NCI-H82 treated with DMSO at 0.1 percent for 48 hours (cell line): ENCODE data around the gene DSN1.
A peak's percentile ranks its signal among the peaks of the same experiment; 100 is the strongest.

Experiments used
- DNase-seq: peaks from one replicate; lab custom pipeline; 2025; ENCODE audit not compliant: unreplicated experiment; lab: John Stamatoyannopoulos, UW

Gene DSN1

DNA sequence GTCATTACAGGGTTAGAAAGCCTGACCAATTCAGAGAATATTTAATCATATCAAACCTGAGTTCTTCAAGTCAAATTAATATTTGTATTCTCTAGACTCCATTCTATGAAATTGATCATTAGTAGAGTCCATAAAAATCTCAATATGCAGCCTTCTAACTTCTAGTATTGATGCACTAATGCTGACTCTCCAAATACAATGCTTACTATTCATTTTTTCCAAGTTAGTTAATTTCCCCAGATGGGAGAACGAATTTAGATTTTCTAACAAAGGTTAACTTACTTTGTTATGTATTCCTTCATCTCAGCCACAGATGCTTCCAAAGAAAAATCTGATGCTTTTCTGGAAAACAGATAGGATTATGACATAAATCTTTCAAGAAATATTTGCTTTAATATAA is 15.3 kb downstream of the DSN1 start:
- DNase-seq: no peak

- DNase-seq: no peak
Observed at GRCh38 chr20:36756496-36756895, 17.1 kb downstream of the DSN1 start.

DNA sequence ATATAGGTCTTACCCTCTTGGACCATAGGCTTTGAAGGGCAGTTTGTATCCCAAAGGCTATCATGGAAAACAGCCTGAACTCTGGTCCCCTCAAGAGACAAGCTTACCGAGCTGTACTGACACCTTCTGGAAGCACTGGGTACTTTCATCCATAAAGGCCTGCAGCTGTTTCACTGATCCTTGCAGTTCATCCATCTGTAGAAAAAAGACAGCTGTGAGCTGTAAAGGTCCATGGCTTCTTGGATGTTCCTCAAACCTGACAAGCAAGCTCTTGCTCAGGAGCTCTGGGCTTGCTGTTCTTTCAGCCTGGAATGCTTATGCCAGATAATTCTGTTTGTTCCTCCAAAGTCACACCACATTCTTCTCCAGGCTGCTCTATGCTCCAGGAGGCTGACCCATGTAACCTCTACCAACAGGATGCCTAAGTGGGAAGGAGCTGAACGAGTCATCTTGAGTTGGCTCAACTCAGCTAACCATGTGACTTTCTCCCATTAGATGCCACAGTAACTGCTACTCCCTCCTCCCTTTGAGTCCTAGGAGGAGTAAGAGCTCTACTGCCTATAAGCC is 18.8 kb downstream of the DSN1 start:
- DNase-seq: peak; percentile 45

- no peak for DNase-seq
Observed at GRCh38 chr20:36752582-36752981, 21.0 kb downstream of the DSN1 start.

- peak; percentile 89 for DNase-seq
Observed at GRCh38 chr20:36745927-36746659, 27.5 kb downstream of the DSN1 start, which contains the start of gene NDRG3. Gene NDRG3, minus strand, starts transcription at chr20:36746090. Its CDS starts 24,355 bp downstream, at chr20:36721735.

- no peak for DNase-seq
Observed at GRCh38 chr20:36745234-36745926, 28.2 kb downstream of the DSN1 start.

GRCh38 chr20:36744764-36745191 is 28.8 kb downstream of the DSN1 start:
- peak; percentile 51 for DNase-seq

DNA sequence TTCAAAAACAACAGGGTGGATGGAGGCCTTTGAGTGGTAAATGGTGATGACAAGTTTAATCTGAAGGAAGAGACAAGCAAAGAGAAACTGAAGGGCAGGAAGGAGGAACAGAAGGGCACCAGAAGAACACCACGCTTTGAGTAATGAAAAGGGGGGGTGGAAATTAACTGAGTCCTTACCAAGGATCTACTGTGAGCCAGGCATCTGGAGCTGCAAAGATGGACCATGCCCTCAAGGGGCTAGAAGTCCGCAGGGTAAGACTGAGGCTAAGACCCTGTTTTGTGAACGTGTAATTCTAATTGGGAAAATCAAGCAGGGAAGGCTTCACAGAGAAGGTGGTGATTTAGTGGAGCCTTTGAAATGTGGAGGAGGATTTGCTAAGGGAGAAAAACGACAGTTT is 29.3 kb downstream of the DSN1 start:
- DNase-seq: no peak

- no peak for DNase-seq
Observed at GRCh38 chr20:36742558-36742957, 31.0 kb downstream of the DSN1 start.

DNA sequence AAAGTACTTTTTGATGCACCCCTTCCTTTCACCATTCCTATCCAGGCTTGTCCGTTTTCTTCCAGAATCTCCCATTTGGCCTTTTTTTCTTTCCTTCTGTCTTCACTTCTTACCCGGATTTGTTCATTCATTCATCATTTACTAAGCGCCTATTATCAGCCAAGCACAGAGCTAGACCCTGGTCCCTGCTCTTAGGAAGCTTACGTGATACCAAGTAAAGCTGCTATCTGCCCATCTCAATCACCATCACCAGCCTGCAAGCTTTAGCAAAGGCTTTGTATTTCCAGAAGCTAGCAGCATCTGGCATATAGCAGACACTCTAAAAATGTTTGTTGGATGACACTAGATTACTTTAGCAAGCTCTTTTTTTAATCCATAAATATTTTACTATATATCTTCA is 32.5 kb downstream of the DSN1 start:
- DNase-seq: peak; percentile 87

DNA sequence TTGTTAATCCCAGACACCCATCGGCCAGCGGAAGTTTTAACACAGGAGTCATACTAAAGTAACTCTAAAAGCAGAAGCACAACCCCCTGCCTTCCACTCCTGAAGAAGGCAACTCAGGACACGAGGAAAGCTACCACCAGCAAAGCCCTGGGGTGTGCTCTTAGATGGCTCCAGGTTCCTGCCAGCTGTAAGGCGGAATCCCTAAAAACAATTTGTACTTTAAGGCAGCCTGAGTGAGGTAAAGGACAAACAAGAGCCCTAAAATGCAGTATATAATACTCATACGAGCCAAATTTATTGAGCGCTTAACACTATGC is 36.4 kb downstream of the DSN1 start:
- no peak for DNase-seq

DNA sequence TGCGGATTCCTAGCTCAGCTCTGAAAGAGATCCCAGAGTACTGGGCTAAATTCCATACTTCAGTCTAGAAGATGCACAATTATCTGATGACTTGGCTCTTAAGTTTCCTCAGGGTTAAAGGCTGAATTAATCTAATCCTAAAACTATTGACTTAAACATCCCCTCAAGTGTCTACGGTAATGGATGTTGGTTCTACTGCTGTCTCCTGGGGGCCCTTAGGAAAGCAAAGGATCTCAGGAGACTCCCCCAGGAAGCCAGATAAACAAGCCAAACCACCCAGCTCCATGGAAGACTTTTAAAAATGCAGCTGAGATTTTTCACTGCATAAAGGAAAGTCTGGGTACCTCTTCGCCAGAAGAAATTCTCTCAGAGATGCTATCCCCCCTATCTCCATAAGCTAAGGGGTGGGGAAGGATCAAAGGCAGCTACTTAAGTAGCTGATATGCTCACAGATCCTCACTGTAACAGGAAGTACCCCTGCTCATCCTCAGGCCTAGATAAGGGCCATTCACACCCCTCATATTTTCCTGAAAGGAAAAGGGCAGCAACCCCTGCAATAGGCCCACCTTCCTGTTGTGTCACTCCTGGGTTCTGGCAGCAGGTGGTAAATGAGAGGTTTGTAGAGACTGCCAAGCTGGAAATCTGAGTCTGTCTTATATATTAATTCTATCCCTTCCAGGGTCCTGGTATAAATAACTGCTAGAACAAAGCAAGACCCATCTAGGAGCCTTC is 36.9 kb downstream of the DSN1 start:
- DNase-seq: peak; percentile 64

- no peak for DNase-seq
Observed at GRCh38 chr20:36732456-36732855, 41.1 kb downstream of the DSN1 start.

DNA sequence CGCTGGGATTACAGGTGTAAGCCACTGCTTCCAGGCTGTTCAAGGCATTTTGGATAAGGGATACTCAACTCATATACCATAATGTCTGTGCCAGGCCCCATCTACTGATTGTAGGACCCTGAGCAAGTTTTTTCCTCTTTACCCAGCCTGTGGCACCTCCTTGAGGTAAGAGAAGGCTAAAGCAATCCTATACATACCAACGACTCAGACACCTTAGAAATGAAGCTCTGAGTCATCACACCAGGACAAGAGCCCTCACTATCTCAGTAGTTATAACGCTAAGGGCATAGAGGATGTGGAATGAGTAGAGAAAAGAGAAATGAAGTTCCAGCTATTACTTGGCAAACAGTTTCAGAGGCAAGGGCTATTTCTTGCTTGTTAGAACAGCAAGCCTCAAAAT is 44.6 kb downstream of the DSN1 start:
- no peak for DNase-seq

GRCh38 chr20:36726168-36726567 is 47.4 kb downstream of the DSN1 start:
- no peak for DNase-seq

DNA sequence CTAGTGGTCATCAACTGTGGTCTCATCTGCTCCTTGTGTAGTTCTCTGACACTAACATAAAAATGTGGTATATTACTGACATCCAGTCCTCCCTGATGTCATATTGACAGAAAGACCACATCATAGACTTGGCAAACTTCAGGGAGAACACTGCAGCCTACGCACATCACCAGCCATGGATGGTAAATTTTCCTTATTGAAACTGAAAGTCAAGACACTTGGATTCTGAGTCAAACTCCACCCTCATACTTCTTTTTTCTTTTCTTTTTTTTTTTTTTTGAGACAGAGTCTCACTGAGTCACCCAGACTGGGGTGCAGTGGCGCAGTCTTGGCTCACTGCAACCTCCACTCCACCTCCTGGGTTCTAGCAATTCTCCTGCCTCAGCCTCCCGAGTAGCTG is 53.1 kb downstream of the DSN1 start:
- no peak for DNase-seq

GRCh38 chr20:36717657-36718056 is 55.9 kb downstream of the DSN1 start:
- DNase-seq: no peak

- DNase-seq: no peak
Observed at GRCh38 chr20:36717021-36717420, 56.5 kb downstream of the DSN1 start.

DNA sequence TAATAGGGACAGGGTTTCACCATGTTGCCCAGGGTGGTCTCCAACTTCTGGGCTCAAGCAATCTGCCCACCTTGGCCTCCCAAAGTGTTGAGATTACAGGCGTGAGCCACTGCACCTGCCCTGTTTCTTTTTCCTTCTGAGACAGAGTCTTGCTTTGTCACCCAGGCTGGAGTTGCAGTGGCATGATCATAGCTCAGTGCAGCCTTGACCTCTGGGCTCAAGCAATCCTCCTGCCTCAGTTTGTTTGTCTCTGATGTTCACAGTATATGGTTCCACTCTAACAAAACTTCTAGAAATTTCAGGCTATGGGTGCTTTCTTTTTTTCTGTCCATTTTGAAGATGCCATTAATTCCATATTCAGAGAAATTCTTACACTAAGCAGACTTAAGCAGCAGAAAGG is 60.8 kb downstream of the DSN1 start:
- DNase-seq: no peak

DNA sequence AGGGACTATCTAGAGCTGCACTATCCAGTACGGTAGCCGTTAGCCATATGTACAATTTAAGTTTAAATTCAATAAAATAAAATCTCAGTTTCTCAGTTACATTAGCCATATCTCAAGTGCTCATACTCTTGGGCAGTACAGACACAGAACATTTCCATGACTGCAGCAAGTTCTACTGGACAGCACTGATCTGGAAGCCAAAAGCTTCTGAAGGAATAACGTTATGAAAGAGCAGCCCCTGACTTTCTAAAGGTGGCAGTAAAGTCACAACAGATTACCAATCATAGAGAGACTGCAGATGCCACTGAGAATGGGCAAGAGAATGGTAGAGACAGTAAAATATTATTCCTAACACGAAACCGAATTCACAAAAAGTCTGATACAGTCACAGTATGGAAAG is 64.4 kb downstream of the DSN1 start:
- DNase-seq: no peak

- no peak for DNase-seq
Observed at GRCh38 chr20:36703530-36703929, 70.0 kb downstream of the DSN1 start.
